Stimulated activated CD8-positive, alpha-beta memory T cell treated with anti-CD3 and anti-CD28 coated beads, Interleukin-4, amount 100 ng/mL, for 1 hour (primary cell): Measurements from ENCODE around the gene MAN2A2.

Experiments
- DNase-seq, 2 donors: peaks; one replicate each; pipeline ENCODE4 v3.0.0-alpha.2; 2020; ENCODE audit warnings: low read depth in 2 of 2, low spot score in 1 of 2

Gene MAN2A2

GRCh38 chr15:90902840-90903732, at the start of gene MAN2A2:
TSS of gene MAN2A2 (plus strand) at chr15:90903302. CDS start at chr15:90904208, 906 bp downstream.
- peak; percentile 32 to 52 for DNase-seq

- no peak for DNase-seq
These were observed 48.0 kb upstream of the MAN2A2 start for GRCh38 chr15:90855139-90855538.

GRCh38 chr15:90857337-90857736, 45.8 kb upstream of the MAN2A2 start:
- no peak for DNase-seq

GRCh38 chr15:90857883-90858443, 45.1 kb upstream of the MAN2A2 start:
- no peak for DNase-seq

GRCh38 chr15:90859234-90860131, 43.6 kb upstream of the MAN2A2 start:
- DNase-seq: no peak

GRCh38 chr15:90860450-90860849, 42.7 kb upstream of the MAN2A2 start:
- DNase-seq: no peak

GRCh38 chr15:90860942-90861675, 42.0 kb upstream of the MAN2A2 start:
- no peak for DNase-seq

GRCh38 chr15:90862487-90862886, 40.6 kb upstream of the MAN2A2 start:
- no peak for DNase-seq

- DNase-seq: no peak
These were observed 39.9 kb upstream of the MAN2A2 start for GRCh38 chr15:90862964-90863778.

- no peak for DNase-seq
These were observed 39.1 kb upstream of the MAN2A2 start for GRCh38 chr15:90863987-90864386.

- DNase-seq: no peak
These were observed 38.6 kb upstream of the MAN2A2 start for GRCh38 chr15:90864507-90864906.

- no peak for DNase-seq
These were observed 37.4 kb upstream of the MAN2A2 start for GRCh38 chr15:90865702-90866101.

- DNase-seq: no peak
These were observed 36.9 kb upstream of the MAN2A2 start for GRCh38 chr15:90866161-90866715.

GRCh38 chr15:90866800-90867199, 36.3 kb upstream of the MAN2A2 start:
- DNase-seq: no peak

GRCh38 chr15:90868261-90868689, 34.8 kb upstream of the MAN2A2 start, which contains the start of gene FURIN:
TSS of gene FURIN (plus strand) at chr15:90868588. CDS start at chr15:90875741, 7,153 bp downstream.
- no peak for DNase-seq

- DNase-seq: no peak
These were observed 34.0 kb upstream of the MAN2A2 start for GRCh38 chr15:90869140-90869541.

- no peak for DNase-seq
These were observed 33.3 kb upstream of the MAN2A2 start for GRCh38 chr15:90869601-90870353.

GRCh38 chr15:90870354-90871138, 32.6 kb upstream of the MAN2A2 start:
- no peak for DNase-seq
